GM10847 (cell line): ENCODE measurements around the gene CEACAM19.

Source experiments
- POLR2A ChIP-seq: IDR thresholded peaks from 2 replicates; pipeline ENCODE4 v1.6.1; 2011; ENCODE audit not compliant: insufficient read length; ENCODE audit errors: extremely low read depth

CEACAM19 gene

DNA sequence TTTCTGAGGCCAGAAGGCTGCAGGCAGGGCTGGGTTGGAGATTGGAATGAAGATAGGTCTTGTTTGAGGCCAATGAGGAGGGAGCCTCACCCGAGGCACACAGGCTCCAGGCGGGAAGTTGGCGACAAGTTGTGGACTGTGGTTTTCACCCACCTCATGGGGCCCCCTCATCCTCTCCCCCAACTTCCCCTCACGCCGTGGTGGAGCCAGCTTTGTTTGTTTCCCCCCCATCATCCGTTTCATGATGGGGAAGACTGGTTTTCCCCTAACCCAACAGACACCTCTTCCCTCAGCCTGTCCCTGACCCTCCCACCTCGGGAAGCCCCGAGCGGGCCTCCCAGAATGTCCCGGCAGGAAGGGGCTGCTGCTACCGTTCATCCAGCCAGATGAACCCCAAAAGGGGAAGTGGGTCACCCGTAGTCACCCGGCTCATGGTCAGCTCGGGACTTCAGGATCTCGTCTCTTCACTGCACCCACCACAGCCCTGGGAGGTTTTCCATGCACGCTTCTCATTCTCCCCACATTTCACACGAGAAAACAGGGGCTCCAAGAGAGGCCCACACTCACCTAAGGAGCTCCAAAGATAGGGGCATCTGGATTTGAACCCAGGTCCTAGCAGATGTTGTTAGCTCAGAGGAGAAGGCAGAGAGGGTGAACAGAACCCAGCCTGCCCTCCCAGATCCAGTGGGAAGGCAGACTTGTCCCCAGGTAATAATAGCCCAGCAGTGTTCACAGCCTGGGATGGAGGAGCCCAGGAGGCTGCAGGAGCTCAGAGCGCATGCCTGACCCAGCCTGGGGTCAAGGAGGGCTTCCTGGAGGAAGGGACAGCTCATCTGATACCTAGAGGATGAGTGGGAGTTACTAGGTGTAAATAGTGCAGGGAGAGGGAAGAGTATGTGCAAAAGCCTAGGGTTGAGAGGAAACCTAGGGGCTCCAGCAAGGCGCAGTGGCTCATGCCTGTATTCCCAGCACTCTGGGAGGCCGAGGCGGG is 51.1 kb downstream of the CEACAM19 start:
- no peak for TF ChIP-seq POLR2A

DNA sequence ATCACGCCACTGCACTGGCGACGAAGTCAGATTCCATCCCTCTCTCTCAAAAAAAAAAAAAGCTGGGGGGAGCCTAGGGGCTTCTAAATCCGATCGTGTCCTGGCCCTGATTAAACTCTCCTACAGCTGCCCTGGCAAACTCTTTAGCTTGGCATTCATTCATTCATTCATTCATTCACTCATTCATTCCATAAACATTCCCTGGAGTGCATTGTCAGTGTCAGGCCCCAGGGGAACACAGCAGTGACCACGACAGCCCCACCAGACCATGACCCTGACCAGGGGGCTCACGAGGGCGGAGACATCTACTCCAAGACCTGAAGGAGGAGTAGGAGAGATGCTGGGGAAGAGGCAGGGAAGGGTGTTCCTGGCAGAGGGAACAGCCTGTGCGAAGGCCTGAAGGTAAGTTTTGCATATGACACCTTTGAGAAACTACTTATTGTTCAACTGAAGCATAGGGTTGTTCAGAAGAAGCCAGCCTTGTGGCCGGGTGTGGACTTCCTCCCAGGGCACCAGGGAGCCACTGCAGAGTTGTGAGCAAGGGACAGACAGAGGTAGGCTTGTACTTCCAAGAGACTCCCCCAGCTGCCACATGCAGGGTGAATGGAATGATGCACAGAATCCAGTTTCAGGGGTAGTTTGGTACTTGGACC is 52.1 kb downstream of the CEACAM19 start:
- no peak for TF ChIP-seq POLR2A

DNA sequence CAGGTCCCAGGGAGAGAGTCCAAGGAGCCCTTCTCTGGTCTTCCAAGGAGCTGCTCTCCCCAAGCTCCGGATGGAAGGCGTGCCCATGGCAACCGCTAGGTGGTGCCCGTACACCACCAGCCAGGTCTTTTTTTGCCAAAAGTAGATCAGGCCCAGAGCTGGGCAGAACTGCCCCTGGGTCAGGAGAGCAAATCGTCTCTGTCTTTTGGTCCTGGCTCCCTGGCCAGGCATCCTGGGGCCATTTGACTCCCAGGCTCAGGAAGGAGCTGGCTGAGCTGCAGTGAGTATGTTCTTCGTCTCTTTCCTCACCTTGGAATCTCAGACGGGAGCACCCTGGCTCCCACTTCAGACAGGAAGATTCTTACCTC is 52.7 kb downstream of the CEACAM19 start:
- no peak for TF ChIP-seq POLR2A

DNA sequence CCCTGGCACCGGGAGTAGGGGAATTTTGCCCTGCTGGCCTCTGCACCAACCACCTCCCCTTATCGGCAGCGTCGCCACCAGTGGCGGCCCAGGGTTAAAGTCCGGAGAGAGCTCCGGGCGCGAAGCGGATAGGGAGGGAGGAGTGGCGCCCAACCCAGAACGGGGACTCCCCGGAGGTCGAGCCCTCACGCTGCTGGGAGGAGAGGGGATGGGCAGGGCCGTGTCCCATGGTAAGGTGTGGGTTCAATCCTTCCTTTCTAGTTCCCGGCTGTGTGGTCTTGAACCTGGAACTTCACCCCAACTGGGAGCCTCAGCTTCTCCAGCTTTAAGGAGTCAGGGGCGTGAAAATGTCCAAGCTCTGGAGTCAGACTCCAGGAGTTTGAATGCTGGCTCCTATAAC is 54.0 kb downstream of the CEACAM19 start:
- TF ChIP-seq POLR2A: no peak

DNA sequence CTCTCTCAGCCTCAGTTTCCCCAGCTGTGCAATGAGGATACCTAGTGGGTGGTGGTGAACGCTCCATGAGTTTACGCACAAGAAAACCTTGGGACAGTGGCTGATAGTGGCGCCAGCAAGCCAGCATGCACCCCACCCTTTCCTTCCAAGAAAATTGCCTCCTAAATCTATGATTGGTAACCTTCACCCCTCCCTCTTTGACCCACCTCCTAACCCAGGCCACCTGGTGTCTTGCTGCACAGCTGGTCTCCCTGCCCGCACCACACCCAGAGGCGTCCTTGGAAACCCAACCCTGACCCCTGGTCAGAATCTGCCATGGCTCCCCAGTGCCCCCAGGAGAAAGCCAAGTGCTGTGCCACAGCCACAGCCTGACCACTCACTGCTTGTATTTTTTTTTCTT is 54.4 kb downstream of the CEACAM19 start:
- no peak for TF ChIP-seq POLR2A

DNA sequence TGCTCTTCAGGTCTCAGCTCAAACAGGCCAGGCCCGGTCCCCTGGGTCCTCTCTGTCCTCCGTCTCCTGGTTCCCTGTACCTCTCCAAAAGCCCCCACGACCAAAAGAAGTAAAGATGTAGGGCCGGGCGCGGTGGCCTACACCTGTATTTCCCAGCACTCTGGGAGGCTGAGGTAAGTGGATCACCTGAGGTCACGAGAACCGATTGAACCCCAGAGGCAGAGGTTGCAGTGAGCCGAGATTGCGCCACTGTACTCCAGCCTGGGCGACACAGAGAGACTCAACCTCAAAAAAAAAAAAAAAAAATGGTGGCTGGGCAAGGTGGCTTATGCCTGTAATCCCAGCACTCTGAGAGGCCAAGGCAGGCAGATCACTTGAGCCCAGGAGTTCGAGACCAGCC is 55.2 kb downstream of the CEACAM19 start:
- no peak for TF ChIP-seq POLR2A

DNA sequence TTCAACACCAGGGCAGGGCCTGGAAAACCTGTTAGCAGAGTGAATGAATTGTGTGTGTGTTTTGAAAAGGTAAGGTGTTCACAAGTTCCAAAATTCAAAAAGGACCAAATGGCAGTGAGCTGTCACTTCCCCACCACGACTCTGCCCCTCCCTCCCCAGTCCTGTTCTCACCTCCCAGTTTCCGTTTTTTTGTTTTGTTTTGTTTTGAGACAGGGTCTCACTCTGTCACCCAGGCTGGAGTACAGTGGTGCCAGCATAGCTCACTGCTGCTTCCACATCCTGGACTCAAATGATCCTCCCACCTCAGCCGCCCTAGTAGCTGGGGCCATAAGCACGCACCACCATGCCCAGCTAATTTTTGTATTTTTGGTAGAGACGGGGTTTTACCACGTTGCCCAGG is 56.9 kb downstream of the CEACAM19 start:
- no peak for TF ChIP-seq POLR2A

DNA sequence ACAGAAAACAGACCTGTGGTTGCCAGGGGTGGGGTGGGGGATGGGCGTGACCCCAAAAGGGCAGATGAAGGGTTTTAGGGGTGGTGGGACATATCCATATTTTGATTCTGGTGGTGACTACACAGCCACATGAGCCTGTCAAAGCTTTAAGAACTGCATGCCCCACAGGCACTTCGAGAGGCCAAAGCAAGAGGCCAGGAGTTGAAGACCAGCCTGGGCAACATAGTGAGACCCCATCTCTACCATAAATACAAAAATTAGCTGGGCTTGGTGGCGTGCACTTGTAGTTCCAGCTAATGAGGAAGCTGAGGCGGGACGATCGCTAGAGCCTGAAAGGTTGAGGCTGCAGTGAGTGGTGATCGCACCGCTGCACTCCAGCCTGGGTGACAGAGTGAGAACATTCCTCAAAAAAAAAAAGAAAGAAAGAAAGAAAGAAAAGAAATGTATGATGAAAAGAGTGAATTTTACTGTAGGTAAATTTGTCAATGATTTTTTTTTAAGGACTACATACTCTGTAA is 58.3 kb downstream of the CEACAM19 start:
- no peak for TF ChIP-seq POLR2A

DNA sequence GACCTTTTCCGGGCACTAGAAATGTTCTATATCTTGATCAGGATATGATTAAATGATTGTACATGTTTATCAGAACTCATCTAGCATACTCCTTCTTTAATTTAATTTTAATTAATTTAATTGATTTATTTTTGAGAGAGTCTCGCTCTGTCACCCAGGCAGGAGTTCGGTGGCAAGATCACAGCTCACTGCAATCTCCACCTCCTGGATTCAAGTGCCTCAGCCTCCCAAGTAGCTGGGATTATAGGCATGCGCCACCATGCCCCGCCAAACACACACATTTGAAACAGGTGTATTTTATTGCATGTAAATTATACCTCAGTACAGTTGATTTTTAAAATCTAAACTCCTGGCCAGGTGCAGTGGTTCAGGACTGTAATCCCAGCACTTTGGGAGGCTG is 59.8 kb downstream of the CEACAM19 start:
- no peak for TF ChIP-seq POLR2A

DNA sequence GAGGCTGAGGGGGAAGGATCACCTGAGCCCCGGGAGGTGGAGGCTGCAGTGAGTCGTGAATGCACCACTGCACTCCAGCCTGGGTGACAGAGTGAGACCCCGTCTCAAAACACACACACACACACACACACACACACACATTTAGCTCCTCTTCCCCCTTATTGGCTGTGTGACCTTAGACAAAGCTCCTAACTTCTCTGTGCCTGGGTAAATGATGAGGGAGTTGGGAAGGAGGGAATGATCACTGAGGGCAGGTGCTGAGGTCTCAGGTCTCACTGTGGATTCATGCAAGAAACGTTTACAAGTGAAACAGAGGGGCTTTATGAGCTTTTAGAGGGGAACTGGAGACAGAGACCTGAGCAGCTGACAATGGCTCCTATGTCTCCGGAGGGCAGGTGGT is 60.3 kb downstream of the CEACAM19 start:
- no peak for TF ChIP-seq POLR2A

DNA sequence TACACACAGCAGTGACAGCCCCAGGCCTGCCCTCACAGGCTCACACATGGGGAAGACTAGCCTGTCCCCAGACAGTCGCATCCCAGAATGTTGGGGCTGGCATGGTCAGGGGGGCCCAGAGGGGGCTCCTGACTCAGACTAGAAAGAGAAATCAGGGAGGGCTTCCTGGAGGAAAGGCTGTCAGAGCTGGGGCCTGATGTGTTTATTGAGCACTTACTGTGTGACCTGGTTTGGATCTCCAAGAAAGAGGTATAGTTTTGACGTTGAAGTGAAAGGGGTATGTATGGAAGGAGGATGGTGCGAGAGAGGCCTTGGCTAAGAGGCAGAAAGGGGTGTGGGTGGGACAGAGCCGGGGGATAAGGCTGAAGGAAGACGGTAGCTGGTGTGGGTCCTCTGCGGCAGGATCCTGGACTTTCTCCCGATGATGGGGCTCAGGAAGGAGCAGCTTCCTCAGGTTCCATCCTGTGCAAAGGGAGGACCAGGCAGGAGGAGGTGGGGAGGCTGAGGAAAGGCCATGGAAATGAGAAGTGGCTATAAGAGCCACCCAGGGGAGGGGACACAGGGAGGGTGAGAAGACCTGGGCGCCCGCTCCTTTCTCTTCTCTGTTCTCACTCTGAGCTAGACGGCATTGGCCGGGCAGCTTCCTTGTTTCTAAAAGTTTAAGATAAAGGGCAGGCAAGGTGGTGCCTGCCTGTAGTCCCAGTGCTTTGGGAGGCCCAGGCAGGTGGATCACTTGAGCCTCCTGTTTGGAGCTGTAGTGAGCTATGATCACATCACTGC is 61.1 kb downstream of the CEACAM19 start:
- no peak for TF ChIP-seq POLR2A
